Endothelial cell of umbilical vein (primary cell): ENCODE results near the gene EPS8. TPM values are rescaled to one million over a fixed set of nuclear protein-coding genes. Genes with fewer than 3 reads are reported as not detected.

ENCODE experiments used
- BruUV-seq: library from RNA; stranded (reverse); fragments of 400-500 nt; replicated peaks from 2 replicates; lab custom pipeline; 2021; lab: Mats Ljungman, UMichigan
- CTCF ChIA-PET: fragments of 300-600, 350-600 bp; sonication (Branson Sonifier 250); formaldehyde crosslinking; loops from one replicate; lab custom pipeline; 2021; ENCODE audit warnings: antibody characterized with exemption, inconsistent platforms; lab: Charles Lee
- POLR2A ChIA-PET: fragments of 300-600, 350-600 bp; sonication (Branson Sonifier 250); formaldehyde crosslinking; loops from one replicate; lab custom pipeline; 2021; ENCODE audit warnings: antibody characterized with exemption, inconsistent platforms; lab: Charles Lee
- DNase-seq: peaks from one replicate; pipeline ENCODE4 v3.0.0-alpha.2; 2011; ENCODE audit warnings: low read depth, low spot score
- FAIRE-seq: peaks from 2 replicates; lab custom pipeline; 2011; peaks lifted over from hg19 to GRCh38; lab: Jason Lieb, UNC
- H2AFZ ChIP-seq: 2 replicates; pipeline ENCODE4 v1.6.0; 2012; ENCODE audit warnings: low read depth, low read length, control low read depth, inconsistent platforms
- H3K27ac ChIP-seq: 2 replicates; pipeline ENCODE4 v1.5.1; 2011; ENCODE audit warnings: low read depth, mild to moderate bottlenecking, control low read depth, low read length, moderate library complexity; ENCODE audit not compliant: insufficient read depth
- H3K27me3 ChIP-seq, 2 experiments: 2 replicates each; pipeline versions ENCODE4 v1.6.0 to v1.6.1; 2011; ENCODE audit warnings: low read length in 2 of 2, mixed read lengths in 1 of 2; ENCODE audit not compliant: control insufficient read depth in 2 of 2, insufficient read depth in 2 of 2
- H3K36me3 ChIP-seq, 2 experiments: 2 replicates in 1 of 2; 3 replicates in 1 of 2; pipeline ENCODE4 v1.5.1; 2011; ENCODE audit warnings: low read length in 2 of 2, mild to moderate bottlenecking in 1 of 2, moderate library complexity in 1 of 2; ENCODE audit not compliant: control insufficient read depth in 2 of 2, insufficient read depth in 2 of 2; ENCODE audit errors: extremely low read depth in 1 of 2
- H3K4me1 ChIP-seq: 3 replicates; pipeline ENCODE4 v1.5.1; 2011; ENCODE audit warnings: mild to moderate bottlenecking, low read length; ENCODE audit not compliant: control insufficient read depth, insufficient read depth; ENCODE audit errors: extremely low read depth
- H3K4me2 ChIP-seq: 2 replicates; pipeline ENCODE4 v1.6.1; 2011; ENCODE audit warnings: low read length, control low read depth, mixed read lengths; ENCODE audit not compliant: insufficient read depth
- H3K4me3 ChIP-seq, 3 experiments: fragments of 200-600 bp in 1 of 3; sonication (generic), shearing (Covaris generic) in 1 of 3; replicated peaks in 1 of 3; 2 replicates each; pipeline ENCODE4 v1.5.1; 2011 to 2016; ENCODE audit warnings: control low read depth in 3 of 3, low read length in 3 of 3, mild to moderate bottlenecking in 2 of 3, inconsistent platforms in 1 of 3, low read depth in 1 of 3, moderate library complexity in 1 of 3; ENCODE audit not compliant: insufficient read depth in 1 of 3
- H3K79me2 ChIP-seq: 2 replicates; pipeline ENCODE4 v1.6.0; 2012; ENCODE audit warnings: low read length, inconsistent platforms; ENCODE audit not compliant: control insufficient read depth, insufficient read depth
- H3K9ac ChIP-seq: replicated peaks from 2 replicates; pipeline ENCODE3; 2011; ENCODE audit warnings: low read length, control low read depth; ENCODE audit not compliant: insufficient read depth; ENCODE audit errors: extremely low read depth
- H3K9me1 ChIP-seq: replicated peaks from 3 replicates; pipeline ENCODE4 v1.6.0; 2011; ENCODE audit warnings: mild to moderate bottlenecking, low read length; ENCODE audit not compliant: control insufficient read depth, insufficient read depth; ENCODE audit errors: extremely low read depth
- H3K9me3 ChIP-seq: replicated peaks from 2 replicates; pipeline ENCODE4 v1.5.1; 2012; ENCODE audit warnings: low read length, inconsistent platforms; ENCODE audit not compliant: control insufficient read depth, insufficient read depth
- H4K20me1 ChIP-seq: replicated peaks from 2 replicates; pipeline ENCODE3; 2011; ENCODE audit warnings: mild to moderate bottlenecking, low read length; ENCODE audit not compliant: control insufficient read depth, insufficient read depth; ENCODE audit errors: extremely low read depth
- GATA2 ChIP-seq: IDR thresholded peaks from 2 replicates; pipeline ENCODE4 v1.7.0; 2011; ENCODE audit warnings: low read depth, mild to moderate bottlenecking, moderate library complexity, mixed read lengths, low read length; ENCODE audit not compliant: insufficient read length, insufficient read depth
- JUN ChIP-seq: IDR thresholded peaks from 2 replicates; pipeline ENCODE4 v1.6.1; 2011; ENCODE audit warnings: borderline replicate concordance, low read depth; ENCODE audit not compliant: insufficient read length, insufficient read depth
- POLR2A ChIP-seq: IDR thresholded peaks from 2 replicates; pipeline ENCODE4 v1.6.1; 2012; ENCODE audit warnings: low read depth, mild to moderate bottlenecking, control low read depth, low read length
- POLR2AphosphoS5 ChIP-seq: IDR thresholded peaks from 2 replicates; pipeline ENCODE4 v1.6.1; 2012; ENCODE audit warnings: low read depth, mild to moderate bottlenecking, control low read depth, low read length, moderate library complexity; ENCODE audit not compliant: insufficient read depth
- dilution Hi-C: fragments of 300-500 bp; cut with MboI; formaldehyde crosslinking; loops from one replicate; pipeline ENCODE4 v1.15.0; 2019; ENCODE audit warnings: low sequenced_read_pairs; ENCODE audit not compliant: extremely low pct_ligation_motif_present
- intact Hi-C: fragments of 100-400 bp; cut with micrococcal nuclease; formaldehyde crosslinking; loops from one replicate; pipeline ENCODE4 v1.10.0; 2022
- polyA plus RNA-seq, 4 experiments: library from polyadenylated mRNA; depleted of rRNA in 3 of 4; stranded (reverse) in 3 of 4; unstranded in 1 of 4; fragments of >200 nt; gene quantifications; 2 replicates each; pipeline versions ENCODE4 v1.2.1 to v1.2.3, GENCODE V29; 2011 to 2012; ENCODE audit warnings: missing spikeins in 1 of 4
- total RNA-seq: library from RNA; stranded (reverse); gene quantifications from 2 replicates; pipeline ENCODE4 v1.2.3, GENCODE V29; 2021
- TF ChIP-seq, protein P1 (sequence below): IDR thresholded peaks from 2 replicates; pipeline ENCODE4 v1.6.1; 2011; ENCODE audit not compliant: insufficient read depth, insufficient read length
- TF ChIP-seq, protein P2 (sequence below), 2 donors: IDR thresholded peaks; 1 replicate in 1 of 2; 2 replicates in 1 of 2; pipeline ENCODE4 v1.5.1; 2011; ENCODE audit warnings: low read length in 2 of 2, mild to moderate bottlenecking in 2 of 2, moderate library complexity in 2 of 2, control low read depth in 1 of 2, inconsistent platforms in 1 of 2, low read depth in 1 of 2; ENCODE audit not compliant: insufficient read depth in 1 of 2; ENCODE audit errors: extremely low read depth in 1 of 2

Gene EPS8
- total and polyA plus RNA-seq, 2 donors (not counting 3 experiments of a cell fraction or from before 2014, with no cell fraction given), result 8.4 to 11.9 TPM

DNA sequence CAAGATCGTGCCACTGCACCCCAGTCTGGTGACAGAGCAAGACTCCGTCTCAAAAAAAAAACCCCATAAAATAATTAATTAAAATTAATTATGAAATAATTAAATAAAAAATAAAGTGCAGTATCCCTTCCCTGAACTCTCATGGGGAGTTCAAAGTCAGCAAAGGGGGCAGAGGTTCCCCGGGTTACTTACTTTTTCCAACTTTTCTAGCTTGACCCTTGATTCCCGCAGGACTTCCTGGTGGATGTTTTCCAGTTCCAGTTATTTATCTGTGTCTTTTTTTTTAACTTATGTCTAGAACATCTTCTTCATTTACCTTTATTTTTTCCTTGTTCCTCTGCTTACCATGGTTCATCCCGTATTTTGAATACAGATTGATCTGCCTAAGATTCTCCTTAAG, 197.4 kb downstream of the EPS8 start:
- Histone ChIP-seq H3K27ac (no peak overlapping the region), H3K27me3 (peaks cover 0 to 4% of the 10 kb centered on the region in 2 experiments), H3K4me2 (no peak overlapping the region), H3K9ac (no peak overlapping the region), H4K20me1 (no peaks in the 10 kb centered on the region), H3K9me1 (no peaks in the 10 kb centered on the region), H3K9me3 (no peaks in the 10 kb centered on the region), H3K36me3 (no peaks in the 10 kb centered on the region), H3K4me1 (peaks cover 15% of the 10 kb centered on the region), H3K79me2 (no peaks in the 10 kb centered on the region), H3K4me3 (no peak overlapping the region), H2AFZ (no peak overlapping the region)
- no peak for TF ChIP-seq POLR2AphosphoS5
- TF ChIP-seq GATA2, result no peak
- no peak for TF ChIP-seq POLR2A
- TF ChIP-seq, protein P1, sequence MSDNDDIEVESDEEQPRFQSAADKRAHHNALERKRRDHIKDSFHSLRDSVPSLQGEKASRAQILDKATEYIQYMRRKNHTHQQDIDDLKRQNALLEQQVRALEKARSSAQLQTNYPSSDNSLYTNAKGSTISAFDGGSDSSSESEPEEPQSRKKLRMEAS, result no peak
- no peak for FAIRE-seq
- no peak for DNase-seq
- intact Hi-C loops (loop anchor here (2.0 kb wide), 1 partner anchor 109 kb away; no protein-coding TSS in a partner anchor), dilution Hi-C loops (no loop called here)
- BruUV-seq, result no TSS peak
- ChIA-PET POLR2A (no interaction called here), CTCF (interaction anchor here (0.9 to 6.1 kb wide), 7 partner anchors 17 to 265 kb away, joined by 3 to 150 read pairs (median 5); no protein-coding TSS in a partner anchor)

DNA sequence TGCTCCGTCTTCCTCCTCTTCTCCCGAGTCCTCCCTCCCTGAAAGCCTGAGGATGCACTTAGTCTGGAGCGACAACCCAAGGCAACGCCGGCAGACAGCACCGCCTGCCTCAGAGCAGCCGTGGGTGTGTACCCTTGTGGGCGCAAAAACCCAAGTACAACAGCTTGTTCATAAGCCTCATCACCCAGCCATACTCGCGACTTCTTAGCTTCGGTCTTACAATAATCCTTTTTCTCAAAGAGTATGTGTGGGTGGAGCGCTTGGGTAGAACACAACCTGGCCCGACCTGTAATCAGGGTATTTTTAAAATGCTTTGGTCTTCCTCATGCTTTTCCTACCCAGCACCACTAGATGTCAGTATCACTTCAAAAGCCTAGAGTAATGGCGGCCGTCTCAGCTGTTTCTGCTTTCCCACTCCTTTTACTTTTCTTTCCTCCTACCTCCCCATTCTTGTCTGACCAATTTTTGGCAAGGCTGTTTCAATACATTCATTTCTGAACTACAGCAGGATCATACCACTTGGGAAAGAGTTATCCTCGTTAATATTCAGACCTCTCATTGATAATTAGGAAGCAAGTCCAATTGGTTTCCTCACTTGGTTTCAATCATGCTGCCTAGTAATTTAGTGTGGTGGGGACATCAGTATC, 198.9 kb downstream of the EPS8 start:
- Histone ChIP-seq H3K36me3 (no peaks in the 10 kb centered on the region), H3K9me1 (no peaks in the 10 kb centered on the region), H3K4me3 (peak overlapping the region in 2 of 3 experiments; percentile 24 to 32), H3K4me1 (peaks cover 6% of the 10 kb centered on the region), H4K20me1 (no peaks in the 10 kb centered on the region), H3K27me3 (peaks cover 5 to 11% of the 10 kb centered on the region in 2 experiments), H3K9ac (no peak overlapping the region), H2AFZ (peak overlapping the region; percentile 91), H3K4me2 (peak overlapping the region; percentile 86), H3K79me2 (no peaks in the 10 kb centered on the region), H3K27ac (no peak overlapping the region), H3K9me3 (no peaks in the 10 kb centered on the region)
- CTCF ChIA-PET, result interaction anchor here (0.6 to 6.1 kb wide), 22 partner anchors 9 to 368 kb away, joined by 3 to 150 read pairs (median 4); no protein-coding TSS in a partner anchor
- TF ChIP-seq JUN, result no peak
- TF ChIP-seq, protein P2, sequence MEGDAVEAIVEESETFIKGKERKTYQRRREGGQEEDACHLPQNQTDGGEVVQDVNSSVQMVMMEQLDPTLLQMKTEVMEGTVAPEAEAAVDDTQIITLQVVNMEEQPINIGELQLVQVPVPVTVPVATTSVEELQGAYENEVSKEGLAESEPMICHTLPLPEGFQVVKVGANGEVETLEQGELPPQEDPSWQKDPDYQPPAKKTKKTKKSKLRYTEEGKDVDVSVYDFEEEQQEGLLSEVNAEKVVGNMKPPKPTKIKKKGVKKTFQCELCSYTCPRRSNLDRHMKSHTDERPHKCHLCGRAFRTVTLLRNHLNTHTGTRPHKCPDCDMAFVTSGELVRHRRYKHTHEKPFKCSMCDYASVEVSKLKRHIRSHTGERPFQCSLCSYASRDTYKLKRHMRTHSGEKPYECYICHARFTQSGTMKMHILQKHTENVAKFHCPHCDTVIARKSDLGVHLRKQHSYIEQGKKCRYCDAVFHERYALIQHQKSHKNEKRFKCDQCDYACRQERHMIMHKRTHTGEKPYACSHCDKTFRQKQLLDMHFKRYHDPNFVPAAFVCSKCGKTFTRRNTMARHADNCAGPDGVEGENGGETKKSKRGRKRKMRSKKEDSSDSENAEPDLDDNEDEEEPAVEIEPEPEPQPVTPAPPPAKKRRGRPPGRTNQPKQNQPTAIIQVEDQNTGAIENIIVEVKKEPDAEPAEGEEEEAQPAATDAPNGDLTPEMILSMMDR (IDR thresholded peaks at IDR 0.05; ENCODE audit: extremely low read depth in 1 of 2, insufficient read depth in 1 of 2, low read depth in 1 of 2, low read length in 2 of 2), result peak; percentile 79 to 80
- TF ChIP-seq POLR2AphosphoS5, result no peak
- DNase-seq (peak; percentile 70), FAIRE-seq (peak; percentile 74)
- POLR2A ChIA-PET, result no interaction called here
- intact Hi-C loops, result loop anchor here (1.0 to 2.0 kb wide), 5 partner anchors 110 to 309 kb away; partner anchors contain the start of gene EPS8
- BruUV-seq, result no TSS peak
- dilution Hi-C loops, result no loop called here
